Renal pelvis (tissue), 4 donors: ENCODE results near the gene PHLDA3. TPM values are rescaled to one million over a fixed set of nuclear protein-coding genes. Genes with fewer than 3 reads are reported as not detected.
"Not testable (repeated sequence)": the region's sequence is repeated elsewhere in the genome, so short reads cannot be mapped to it uniquely, and the experiment has no call there.

ENCODE experiments used
- DNase-seq: peaks from one replicate; pipeline ENCODE4 v3.0.0-alpha.2; 2013
- polyA plus RNA-seq, 3 donors: library from polyadenylated mRNA; unstranded; fragments of 120-200 nt; gene quantifications; one replicate each; pipeline ENCODE4 v1.2.1, GENCODE V29; 2013; ENCODE audit not compliant: insufficient read length in 3 of 3

PHLDA3 gene
- polyA plus RNA-seq, 3 donors = 11.4 to 15.7 (median 12.7) TPM

DNA sequence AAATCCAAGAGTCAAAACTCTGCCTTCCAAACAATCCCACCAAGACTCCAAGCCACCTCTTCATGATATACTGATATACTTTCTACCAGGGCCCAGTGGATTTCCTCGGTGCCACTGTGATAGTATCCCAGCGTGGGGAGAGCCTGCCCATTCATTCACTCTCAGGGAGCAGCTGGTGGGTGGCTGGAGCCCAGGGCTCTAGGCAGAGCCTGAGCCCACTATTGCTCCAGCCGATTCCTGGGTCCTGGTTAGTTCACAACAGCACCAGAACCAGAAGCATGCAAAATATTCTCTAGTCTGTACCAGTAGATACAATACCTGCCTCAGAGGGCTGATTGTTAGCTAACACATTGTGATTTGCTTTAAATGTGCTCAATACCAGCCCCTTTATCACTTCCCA is 37.1 kb upstream of the PHLDA3 start:
- DNase-seq = no peak

DNA sequence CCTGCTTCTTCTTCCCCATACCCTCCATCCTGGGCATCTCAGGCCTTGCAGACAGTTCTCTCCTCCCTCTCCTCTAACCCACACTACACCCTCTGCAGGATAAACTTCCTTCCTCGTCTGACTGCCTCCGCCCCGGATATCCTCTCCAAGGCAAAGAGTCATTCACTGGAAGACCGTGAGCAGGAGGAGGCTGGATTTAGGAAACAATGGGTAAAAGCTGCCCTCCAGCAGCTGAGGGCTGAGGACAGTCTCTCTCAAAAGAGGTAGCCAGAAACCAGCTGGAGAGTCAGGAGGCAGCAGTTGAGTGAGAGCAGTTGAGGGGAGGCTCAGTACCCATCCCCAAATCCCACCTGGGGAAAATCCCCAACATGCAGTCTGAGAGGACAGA is 36.5 kb upstream of the PHLDA3 start:
- no peak for DNase-seq

DNA sequence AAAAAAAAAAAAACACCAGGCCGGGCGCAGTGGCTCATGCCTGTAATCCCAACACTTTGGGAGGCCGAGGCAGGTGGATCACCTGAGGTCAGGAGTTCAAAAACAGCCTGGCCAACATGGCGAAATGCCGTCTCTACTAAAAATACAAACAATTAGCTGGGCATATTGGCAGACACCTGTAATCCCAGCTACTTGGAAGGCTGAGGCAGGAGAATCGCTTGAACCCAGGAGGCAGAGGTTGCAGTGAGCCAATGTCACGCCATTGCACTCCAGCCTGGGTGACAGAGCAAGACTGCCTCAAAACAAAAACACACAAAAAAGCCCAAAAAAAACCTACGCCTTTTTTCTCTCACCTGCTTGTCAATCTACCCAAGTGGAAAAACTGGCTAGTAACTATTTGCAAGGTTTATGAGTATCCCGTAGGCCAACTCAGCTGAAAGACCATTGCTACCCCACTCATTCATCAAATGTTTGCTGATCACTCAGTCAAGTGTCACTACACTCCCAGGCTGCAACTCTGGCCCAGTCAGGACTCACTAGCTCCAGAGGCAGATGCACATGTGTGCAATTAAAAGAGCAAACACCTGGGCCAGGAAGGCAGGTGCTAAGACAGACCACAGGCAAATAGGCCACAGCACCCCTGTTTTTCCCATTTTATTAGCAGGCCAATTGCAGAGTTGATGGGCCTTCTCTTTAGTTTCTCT is 36.0 kb upstream of the PHLDA3 start:
- no peak for DNase-seq

DNA sequence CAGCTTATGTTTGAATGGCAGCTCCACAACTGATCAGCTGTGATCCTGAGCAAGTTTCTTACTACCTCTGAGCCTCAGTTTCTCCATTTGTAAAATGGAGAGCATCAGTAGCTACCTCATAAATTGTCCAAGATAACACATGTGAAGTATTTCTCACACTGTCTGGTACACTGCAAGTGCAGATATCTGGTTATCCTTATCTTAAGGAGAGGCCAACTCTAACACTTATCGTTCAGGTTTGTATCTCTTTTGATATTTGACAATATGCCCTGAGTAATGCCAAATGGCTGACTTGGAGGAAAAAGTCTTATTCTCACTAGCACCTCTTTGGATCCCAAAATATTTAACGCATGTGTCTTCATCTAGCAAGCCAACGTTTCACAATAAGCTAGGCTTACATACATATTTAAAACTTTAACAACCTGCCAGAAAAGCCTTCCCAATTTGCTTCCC is 35.2 kb upstream of the PHLDA3 start:
- DNase-seq = no peak

DNA sequence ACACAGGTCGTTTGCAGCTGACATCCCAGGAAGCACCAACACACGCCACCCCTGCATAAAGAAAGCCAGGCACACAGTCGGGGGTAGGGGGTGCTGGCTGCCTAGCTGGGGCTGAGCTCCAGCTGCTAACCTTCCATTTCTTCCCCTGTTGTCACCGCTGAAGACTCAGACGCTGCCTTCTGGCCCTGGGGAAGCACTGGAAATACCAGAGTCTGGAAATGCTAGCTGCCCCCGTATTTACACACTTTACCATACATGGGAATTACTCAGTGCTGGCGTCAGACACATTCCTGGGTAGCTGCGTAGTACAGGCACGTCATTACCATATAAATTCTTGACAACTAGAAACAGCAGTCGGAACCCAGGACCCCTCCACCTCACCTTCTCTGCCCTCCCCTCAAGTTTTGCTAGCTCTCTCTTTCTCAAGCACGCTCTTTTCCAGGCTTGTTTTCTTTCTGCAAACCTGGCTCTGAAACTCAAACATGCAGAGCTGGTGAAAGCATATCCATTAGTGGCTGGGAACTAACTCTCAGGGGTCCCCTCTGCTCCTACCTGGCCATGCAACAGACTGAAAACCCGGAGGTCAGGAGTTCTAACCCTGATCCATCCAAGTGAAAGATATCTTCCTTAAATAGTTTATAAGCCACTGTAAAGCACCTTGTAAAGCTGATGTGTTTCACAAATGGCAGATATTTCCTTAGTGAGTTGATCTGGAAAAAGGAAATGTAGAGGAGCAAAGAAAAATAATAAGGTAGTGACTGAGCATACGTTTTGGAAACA is 34.6 kb upstream of the PHLDA3 start:
- DNase-seq = peak; percentile 94

DNA sequence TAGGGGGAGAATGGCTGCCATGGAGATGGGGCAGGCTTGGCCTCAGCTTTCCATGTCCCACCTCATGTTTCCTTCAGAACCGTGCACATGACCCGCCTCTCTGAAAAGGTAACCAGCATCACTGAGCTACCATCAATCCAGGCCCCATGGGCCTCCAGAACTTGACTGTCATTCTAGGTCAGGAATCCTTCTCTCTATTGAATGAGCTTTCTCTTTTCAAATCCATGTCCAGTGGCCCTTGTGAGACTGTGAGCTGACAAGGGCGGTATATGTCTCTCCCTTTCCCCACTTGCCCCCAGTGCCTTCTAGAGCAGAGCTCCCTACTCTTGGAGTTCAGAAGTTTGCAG is 33.5 kb upstream of the PHLDA3 start:
- DNase-seq = no peak

DNA sequence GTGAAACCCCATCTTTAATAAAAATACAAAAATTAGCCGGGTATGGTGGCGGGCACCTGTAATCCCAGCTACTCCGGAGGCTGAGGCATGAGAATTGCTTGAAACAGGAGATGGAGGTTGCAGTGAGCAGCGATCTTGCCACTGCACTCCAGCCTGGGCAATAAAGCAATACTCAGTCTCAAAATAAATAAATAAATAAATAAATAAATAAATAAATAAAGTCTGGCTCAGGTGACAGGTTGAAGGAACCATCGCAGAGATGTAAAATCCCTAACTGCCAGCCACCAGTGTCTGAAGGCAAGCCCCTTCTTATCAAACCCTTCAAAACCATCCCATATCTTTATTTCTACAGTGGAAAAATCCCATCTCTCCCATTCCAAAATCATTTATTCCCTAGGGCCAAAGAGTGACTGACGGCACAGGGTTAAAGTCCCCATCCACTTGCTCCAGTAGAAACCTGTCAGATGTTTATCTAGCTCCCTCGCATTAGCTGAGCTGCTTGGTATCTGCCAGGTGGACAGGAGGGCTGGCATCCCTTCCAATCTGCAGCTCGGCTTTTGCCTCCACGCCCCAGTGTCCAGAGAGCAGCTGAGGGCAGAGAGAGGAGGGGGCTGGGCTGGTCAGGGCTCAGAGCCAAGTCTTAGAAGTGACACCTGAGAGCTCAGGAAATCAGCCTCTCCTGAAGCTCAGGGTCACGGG is 33.0 kb upstream of the PHLDA3 start:
- DNase-seq = peak; percentile 92

DNA sequence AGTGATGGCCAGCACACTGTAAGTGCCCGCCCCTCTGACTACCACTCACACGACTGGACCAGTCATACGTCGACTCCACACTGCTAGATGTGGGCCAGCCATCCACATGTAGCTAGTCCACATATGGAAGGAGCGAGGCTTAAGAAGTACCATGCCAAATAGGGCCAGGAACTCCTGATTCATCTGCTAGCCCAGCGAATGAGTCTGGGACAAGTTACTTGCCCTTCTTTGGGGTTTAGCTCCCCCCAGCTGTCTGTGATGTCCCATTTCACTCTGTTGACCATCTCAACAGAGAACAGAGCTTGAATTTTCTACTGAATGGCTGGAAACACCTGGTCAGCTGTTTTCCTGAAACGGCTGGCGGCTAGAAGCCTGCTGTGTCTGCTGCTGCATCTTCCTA is 32.2 kb upstream of the PHLDA3 start:
- DNase-seq = no peak

DNA sequence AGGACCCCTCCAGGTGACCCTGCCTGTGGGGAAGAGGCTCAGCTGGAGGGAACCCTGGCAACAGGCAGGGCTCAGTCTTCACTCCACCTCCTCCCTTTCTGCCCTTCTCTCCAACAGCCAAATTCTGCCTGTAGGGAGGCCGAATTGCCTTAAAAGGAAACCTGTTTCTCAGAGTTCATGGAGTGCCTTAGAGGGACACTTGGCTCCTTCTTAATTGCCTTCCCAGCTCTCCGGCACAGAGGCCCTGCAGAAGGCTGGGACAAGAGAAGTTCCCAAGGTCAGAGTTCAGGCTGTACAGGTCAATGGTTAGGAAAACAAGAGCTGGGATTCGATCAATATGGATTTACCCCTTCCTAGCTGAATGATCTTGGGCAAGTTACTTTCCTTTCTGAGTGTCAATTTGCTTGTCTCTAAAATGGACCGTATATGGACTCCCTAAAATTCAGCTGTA is 31.7 kb upstream of the PHLDA3 start:
- no peak for DNase-seq

DNA sequence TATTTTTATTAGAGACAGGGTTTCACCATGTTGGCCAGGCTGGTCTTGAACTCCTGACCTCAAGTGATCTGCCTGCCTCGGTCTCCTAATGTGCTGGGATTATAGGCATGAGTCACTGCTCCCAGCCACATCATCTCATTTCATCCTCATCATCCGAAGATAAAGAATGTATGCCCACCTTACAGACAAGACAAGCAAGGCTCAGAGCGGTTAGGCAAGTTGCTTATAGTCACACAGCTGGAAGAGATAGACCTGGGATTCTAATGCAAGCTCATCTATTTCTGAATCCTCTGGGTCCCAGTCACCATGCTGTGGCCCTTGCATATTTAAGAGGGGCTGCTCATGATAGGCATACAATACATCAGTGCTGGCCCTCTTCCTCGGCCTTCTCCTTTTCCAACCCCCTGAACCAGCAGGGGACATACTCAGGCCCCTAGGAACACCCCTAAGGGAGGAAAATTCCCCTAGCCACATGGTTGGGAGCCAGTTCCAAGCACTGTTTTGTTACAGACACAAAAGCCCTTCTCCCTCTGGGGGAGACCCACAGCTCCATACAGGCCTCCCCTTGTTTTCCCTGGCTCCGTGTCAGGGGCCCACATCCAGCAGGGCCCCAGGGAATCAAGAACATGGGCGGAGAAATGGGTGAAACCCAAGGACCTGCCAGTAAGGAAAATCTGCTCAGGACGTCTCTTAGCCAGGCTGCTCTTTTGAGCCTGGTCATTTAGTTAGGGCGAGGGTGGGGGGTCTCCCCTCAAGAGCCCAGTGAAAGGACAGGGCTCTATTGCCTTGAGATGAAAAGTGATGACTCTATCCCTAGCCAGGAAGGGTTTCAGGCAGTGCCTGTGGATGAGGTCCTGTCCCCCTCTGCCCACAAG is 31.0 kb upstream of the PHLDA3 start:
- no peak for DNase-seq

DNA sequence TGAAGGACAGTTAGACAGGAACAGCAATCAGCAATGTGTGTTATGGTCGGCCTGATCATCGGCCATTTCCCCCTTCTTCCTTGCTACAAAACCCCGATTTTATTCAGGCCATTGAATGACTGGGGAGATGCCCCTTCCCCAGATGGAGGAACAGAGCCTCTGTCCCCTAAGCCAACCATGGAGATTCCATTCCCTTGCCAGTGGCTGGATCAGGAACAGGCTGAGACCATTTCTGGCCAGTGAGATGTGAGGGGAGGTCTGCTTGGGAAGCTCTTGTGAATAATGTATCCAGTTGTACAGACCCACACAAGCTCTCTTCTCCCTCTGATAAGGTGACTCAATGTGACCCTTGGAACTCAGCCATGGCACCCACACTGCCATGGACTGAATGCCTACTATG is 30.2 kb upstream of the PHLDA3 start:
- DNase-seq = no peak

DNA sequence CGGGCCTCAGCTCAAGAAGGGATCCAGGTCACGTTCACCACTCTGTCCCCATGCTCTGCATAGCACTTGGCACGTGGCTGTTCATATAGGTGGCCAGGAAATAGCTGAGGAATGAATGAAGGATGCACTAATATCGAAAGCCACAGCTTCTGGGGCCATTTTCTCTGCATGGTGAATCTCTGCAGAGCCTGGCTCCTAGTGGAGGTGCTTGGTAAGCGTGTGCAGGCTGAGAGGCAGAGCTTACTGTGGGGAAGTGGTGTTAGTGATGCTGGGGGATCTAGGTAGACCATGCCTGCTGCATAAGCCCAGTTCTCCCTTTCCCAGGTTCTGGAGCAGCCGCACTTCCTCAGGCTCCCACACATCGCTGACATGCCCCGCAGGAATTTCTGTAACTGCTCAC is 29.6 kb upstream of the PHLDA3 start:
- no peak for DNase-seq

DNA sequence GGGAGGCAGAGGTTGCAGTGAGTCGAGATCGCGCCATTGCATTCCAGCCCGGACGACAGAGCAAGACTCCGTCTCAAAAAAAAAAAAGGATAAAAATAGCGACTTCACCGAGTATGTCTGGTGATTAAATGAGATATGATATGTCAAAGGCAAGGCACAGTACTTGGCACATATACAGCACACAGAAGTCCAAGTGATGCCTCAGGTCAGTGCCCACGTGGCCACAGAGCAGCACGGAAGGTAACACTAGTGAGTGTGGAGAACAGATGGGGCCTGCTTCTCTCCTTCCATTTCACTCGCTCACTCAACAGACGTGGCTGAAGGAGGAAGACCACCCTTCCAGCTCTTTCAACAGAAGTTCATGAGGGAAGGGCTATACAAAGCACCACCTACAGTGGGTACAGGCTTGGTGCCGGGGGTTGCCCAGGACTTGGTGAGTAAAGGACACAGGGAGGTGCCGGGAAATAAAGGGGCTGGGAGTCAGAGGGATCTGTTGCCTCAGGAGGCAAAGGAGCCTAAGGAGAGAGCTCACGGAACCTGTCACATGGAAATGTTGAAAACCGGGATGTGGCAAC is 29.0 kb upstream of the PHLDA3 start:
- no peak for DNase-seq

DNA sequence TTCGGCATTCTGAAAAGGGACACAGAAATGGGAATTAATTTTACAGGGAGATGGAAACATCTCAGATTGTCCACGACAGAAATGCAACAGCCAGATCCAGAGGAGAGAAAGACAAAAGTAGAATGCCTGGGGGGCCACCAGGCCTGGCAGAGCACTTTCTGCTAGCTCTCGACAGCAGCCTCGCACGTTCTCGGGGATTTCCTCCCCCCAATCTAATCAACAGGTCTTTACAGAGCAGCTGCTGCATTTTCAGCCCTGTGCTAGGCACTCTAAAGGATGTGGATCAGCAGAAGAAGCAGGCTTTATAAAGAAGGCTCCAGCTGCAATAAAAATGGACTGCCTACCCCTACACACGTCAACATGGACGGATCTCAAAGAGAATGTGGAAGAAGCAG is 27.3 kb upstream of the PHLDA3 start:
- DNase-seq = no peak

DNA sequence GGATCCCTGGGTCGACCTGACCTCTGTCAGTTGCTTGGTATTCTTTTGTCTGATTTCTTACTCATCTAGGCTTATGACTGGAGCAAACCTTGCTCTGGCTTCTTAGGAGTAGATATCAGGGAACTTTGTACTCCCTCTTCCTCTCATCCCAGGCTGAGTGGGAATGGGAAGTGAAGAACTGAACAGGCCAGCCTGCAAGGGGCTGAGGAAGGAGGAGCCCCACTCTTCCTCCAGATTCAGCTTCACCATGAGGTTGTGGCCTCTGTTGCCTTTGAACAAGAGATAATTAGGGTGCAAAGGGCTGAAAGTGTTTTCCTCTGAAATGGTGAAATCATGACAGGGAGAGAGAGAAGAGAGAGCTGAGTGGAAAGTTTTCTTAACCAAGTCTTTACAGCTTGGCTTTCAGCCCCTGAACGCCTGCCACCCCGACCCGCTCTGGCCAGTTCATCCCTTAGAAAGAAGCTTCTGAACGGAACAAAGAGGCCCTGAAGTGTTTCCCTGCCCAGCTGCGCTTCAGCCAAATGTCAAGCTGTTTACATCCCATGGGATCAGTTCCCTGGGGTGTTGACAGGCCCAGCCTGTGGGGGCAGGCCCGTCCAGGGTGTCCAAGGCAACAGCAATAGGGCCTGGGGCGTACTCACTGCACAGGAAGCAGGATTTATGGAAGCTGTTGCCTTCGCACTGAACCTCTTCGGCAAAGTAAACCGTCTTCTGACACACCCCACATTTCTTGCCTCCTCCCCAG is 26.7 kb upstream of the PHLDA3 start:
- peak; percentile 82 for DNase-seq

DNA sequence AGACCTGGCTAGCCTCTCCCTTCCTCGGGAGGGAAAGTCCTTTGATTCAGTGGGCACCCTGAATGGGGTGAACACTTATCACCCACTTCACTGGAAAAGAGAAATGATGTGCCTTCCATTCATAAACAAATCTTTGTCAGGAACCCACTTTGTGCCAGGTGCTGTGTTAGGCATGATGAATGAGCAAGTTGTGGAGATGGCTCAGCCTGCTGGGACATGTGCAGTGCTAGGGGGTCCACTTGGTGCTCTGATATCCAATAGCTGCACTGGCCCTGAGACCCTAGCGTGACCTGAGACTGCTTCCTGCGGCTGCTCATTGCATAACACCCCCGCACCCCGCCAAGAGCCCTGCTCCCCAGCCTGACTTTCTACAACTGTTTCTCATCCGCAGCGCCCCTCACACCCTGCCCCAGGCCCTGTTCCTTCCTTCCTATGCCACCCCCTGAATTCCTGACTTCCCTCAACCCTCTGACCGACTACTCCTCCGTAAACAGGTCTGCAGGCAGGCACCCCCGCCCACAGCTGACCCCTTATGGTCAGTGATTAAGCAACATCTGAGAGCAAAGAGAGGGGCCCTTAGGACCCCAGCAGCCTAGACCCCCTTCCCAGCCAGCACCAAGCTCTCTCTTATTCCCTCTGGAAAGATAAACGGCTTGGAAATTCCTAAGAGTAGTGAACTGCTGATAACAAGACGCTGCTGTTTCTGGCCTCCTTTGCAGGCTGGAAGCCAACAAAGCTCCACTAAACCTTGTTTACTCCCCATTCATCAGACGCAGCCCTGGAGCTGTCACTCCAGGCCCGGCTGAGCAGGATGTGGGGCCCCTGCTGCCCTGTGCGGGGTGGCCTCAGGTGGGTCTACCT is 25.0 kb upstream of the PHLDA3 start:
- peak; percentile 87 for DNase-seq

DNA sequence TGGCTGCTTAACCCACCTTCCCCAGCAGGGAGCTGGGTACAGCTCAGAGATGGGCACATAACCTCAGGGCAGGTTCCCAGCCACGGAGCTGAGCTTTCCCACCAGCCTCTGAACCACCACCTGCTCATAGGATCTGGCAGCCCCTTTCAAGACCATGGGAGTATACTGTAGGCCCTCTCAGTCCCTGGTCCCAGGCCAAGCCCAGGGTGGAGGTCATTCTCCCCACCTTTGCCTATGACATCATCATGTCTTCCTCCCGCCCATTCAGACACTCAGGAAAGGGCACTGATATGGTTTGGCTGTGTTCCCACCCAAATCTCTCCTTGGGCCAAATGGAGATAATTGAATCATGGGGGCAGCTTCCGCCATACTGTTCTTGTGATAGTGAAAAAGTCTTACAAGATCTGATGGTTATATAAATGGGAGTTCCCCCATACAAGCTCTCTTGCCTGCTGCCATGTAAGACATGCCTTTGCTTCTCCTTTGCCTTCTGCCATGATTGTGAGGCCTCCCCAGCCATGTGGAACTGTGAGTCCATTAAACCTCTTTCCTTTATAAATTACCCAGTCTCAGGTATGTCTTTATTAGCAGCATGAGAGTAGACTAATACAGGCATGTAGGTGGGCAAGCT is 24.2 kb upstream of the PHLDA3 start:
- not testable (repeated sequence) for DNase-seq

DNA sequence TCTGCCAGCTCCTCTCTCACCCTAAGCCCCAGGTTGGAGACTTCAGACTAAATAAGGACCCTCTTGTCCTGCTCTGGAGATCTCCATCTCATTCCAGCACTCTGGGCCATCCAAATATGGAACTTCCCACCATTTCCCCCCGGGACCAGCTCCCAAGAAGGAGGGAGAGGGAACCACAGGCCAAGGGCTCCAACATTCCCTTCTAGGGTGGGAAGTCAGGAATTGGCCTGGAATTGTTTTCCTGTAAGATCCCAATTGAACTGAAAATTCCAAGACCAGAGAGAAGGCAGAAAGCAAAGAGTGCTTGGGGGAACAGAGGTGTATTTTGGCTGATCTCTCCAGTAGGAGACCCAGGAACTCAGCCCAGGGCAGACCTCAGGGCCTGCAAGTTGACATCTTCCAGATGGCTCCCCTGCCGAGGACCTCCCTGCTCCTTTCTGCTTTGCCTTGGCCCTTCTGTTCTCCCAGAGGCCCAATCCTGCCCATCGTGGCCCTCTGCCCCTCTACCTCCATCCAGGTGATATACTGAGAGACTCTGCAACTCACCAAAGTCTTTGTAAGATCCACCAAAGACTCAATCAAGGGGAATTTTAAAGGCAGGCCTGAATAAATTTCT is 23.0 kb upstream of the PHLDA3 start:
- no peak for DNase-seq

DNA sequence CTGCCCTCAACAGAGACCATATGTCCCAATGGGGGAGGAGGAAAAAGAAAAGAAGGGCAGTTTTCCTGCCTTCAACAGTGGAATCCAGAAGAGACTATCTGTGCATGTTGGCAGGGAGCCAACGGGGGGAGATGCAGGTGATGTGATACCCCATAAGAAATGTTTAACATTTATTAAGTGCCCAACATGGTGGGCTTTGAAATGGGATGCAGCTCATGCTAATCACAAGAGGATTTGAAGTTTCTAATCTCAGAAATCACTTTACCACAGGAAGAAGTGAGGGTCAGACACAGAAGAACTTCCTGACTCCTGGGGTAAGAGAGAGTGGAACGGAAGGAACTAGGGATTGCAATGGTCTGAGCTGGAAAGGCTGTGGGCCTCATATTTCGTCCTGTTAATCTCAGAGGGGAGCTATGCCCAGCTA is 21.7 kb upstream of the PHLDA3 start:
- DNase-seq = no peak
